CD4-positive, alpha-beta T cell treated with Interleukin-6 at 100 ng/mL for 8 hours (primary cell): ENCODE data around the gene BBS1.

ENCODE experiments used
- DNase-seq: peaks from one replicate; pipeline ENCODE4 v3.0.0-alpha.2; 2020; ENCODE audit warnings: mixed read lengths, low spot score

BBS1 gene

DNA sequence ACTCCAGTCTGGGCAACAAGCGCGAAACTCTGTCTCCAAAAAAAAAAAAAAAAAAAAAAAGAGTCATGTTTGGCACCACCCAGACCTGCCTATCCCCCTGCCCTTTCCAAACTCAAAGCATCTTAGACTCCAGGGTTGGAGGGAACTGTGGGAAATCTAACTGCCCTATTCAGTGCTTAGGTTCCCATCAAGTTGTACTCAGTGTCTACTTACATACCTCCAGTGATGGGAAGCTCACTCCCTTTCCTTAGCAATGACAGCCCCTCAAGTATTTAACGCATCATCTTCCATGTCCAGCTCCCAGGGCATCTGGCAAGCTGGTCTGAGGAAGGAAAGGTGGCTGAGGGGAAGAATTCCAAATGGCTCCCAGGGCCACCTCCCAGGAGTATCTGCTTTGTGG lies 39.3 kb downstream of the BBS1 start:
- DNase-seq = no peak

DNA sequence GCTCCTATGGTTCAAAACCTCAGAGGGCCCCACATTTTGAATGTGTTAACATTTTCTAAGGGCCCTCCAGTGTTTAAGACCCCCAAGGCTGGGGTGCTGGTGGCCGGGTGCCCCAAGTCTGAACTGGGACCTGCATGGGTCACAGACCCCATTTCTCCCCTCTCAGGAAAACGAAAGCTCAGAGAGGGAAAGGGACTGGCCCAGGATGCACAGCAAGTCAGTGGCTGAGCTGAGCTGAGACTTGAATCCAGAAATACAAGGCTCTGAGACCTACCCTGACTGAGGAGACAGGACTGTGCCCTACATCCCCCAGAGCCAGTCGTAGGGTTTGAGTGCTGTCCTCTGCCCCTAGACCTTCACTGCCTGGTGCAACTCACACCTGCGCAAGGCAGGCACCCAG lies 40.5 kb downstream of the BBS1 start:
- no peak for DNase-seq

DNA sequence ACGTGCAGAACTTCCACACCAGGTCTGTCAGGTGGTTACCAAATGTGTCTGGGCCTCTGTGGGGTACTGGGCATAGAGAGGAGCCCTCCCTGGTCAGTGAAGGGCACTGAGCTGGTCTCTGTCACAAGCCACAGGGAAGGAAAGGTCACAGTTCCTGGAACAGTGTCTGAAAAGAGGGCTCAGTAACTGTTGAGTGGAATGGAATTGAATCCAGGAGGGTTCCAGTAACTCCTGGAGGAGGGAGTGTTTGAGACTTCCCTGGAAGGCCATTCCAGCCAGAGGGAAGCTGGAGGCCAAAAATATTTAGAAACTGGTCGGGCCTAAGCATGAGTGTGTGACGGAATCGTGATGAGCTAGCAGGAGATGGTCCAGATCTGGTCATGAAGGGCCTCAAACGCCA lies 44.2 kb downstream of the BBS1 start:
- no peak for DNase-seq

DNA sequence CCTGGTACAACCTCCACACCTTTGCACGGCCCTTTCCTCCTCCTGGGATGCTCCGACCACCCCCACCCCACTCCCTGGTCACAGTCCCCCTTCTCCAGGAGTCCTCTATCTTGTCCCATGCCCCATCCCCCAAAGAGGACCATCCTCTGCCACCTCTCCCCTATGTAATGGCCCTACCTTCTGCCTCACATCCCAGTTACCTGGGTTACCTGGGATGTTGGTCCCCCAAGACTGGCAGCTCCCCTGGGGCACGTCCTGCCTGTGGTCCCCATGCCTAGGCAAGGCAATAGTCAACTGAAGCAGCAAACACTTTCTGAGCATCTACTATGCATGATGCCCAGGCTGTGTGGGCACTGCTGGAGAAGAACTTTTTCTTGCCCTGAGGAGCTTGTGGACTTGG lies 45.0 kb downstream of the BBS1 start:
- no peak for DNase-seq

DNA sequence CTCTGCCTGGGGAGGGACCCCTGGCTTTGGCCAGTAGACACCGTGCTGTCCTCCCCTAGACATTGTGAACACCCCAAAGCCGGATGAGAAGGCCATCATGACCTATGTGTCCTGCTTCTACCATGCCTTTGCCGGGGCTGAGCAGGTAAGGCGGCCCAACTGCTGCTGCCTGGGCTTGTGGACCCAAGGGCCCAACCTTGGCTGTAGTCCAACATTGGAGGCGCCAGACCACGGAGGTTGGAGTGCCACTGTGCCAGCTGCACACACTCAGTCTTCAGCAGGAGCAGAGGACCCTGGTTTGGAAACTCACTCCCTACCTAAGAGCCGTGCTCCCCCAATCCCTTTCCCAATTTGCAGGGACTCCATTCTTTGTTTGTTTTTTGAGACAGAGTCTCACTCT lies 45.7 kb downstream of the BBS1 start:
- no peak for DNase-seq

DNA sequence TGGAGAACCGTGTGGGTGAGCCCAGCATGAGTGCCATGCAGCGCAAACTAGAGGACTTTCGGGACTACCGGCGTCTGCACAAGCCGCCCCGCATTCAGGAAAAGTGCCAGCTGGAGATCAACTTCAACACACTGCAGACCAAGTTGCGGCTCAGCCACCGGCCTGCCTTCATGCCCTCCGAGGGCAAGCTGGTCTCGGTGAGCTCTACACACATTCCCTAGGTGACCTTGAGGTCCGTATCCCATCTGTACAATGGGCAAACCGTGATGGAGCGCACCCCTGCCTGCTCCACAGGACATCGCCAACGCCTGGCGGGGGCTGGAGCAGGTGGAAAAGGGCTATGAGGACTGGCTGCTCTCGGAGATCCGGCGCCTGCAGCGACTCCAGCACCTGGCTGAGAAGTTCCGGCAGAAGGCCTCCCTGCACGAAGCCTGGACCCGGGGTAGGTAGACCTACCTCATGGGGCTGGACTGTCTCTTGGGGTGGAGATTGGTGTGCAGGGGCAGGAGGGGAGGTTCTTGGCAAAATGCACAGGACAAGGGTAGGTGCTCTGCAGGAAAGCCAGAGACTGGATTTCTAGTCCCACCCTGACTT lies 47.4 kb downstream of the BBS1 start:
- no peak for DNase-seq

DNA sequence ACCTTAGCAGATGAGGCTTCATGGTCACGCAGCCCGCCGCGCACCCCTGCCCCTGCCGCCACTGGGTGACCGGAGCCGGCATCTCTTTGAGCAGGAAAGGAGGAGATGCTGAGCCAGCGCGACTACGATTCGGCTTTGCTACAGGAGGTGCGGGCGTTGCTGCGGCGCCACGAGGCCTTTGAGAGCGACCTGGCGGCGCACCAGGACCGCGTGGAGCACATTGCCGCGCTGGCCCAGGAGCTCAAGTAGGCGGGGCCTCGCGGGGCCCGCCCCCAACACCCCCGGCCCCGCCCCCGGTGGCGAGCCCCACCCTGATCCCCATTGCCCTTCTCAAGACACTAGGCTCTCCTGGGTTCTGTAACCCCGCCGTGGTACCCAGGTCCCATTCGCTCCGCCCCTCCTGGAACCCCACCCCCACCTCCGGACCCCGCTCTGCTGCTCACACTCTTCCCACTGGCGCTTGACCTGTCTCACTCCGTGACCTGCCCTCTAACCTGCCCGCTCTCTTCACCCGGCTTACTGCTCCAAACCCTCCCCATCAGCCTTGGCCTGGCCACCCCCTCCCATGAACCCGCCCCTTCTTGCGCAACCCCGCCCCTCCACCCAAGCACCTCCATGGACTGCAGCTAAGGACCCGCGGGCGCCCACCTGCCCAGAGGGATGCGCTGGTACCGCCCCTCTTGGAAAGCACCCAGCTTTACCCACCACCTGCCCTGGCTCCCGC lies 48.9 kb downstream of the BBS1 start:
- no peak for DNase-seq

DNA sequence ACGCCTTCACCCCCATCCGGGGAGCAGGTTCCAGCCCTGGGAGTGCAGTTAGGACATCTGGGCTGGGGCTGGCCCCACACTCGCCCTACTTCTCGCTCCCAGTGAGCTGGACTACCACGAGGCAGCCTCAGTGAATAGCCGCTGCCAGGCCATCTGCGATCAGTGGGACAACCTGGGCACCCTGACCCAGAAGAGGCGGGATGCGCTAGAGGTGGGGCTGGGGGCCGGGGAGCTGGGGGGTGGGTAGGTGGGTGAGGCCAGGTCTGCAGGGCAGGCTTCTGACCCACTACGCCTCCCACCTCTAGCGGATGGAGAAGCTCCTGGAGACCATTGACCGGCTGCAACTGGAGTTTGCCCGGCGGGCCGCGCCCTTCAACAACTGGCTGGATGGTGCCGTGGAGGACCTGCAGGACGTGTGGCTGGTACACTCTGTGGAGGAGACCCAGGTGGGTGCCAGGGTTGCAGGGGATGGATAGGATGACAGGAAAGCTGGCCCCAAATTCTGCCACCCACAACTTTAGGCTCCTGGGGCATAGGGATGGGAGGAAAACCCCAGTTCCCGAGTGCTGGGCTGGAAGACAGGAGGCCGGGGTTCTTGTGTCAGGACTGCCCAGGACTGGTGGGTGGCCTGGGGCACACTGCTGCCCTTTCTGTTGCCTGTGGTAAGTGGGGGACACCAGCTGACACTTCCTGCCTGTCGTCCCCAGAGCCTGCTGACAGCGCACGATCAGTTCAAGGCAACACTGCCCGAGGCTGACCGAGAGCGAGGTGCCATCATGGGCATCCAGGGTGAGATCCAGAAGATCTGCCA lies 49.6 kb downstream of the BBS1 start:
- DNase-seq = no peak

DNA sequence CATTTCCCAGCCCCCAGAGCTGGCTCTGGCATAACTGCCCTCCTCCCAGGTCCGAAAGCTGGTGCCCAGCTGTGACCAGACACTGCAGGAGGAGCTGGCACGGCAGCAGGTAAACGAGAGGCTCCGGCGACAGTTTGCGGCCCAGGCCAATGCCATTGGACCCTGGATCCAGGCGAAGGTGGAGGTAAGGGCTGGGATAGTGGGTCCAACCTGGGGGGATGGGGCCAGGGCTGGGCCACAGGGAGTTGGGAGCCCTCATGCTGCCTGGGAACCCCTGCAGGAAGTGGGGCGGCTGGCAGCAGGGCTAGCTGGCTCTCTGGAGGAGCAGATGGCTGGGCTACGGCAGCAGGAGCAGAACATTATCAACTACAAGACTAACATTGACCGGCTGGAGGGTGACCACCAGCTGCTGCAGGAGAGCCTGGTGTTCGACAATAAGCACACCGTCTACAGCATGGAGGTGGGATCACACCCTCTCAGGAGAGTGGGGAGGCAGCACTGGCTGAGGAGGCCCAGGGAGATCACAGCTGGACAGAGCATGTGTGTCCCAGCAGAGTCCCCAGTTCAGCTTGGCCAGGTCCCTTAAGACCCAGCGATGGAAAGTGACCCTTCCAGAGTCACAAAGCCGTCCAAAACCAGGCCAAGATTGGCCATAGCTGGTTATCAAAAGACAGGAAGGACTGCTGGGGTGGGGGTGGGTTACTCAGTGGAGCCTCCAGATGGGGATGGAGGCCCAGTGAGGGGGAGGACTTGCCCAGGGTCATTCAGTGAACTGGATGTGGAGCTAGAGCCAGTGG lies 50.9 kb downstream of the BBS1 start:
- no peak for DNase-seq

DNA sequence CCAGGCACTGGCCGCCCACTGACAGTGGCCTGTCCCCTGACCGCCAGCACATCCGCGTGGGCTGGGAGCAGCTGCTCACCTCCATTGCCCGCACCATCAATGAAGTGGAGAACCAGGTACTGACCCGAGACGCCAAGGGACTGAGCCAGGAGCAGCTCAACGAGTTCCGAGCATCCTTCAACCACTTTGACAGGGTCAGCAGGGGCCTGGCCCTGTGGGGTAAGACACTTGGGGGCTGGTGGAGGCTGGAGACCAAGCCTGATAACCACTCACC lies 51.5 kb downstream of the BBS1 start:
- DNase-seq = no peak

DNA sequence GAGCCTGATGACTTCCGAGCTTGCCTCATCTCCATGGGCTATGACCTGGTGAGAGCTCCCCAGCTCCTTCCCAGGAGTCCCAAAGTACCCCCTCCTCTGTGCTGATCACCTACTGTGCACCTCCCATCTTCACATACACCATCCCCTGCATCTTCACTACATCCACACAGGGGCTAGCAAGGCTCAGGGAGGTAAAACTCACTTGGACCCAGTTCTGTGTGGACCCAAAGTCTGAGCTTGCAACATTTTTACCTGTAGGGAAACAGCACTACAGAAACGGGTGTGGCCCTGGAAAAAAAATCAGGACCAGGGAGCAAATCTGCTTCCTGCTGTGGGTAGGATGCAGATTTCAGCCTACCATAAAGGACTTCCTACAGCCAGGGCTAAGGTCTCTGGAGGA lies 51.8 kb downstream of the BBS1 start:
- no peak for DNase-seq

DNA sequence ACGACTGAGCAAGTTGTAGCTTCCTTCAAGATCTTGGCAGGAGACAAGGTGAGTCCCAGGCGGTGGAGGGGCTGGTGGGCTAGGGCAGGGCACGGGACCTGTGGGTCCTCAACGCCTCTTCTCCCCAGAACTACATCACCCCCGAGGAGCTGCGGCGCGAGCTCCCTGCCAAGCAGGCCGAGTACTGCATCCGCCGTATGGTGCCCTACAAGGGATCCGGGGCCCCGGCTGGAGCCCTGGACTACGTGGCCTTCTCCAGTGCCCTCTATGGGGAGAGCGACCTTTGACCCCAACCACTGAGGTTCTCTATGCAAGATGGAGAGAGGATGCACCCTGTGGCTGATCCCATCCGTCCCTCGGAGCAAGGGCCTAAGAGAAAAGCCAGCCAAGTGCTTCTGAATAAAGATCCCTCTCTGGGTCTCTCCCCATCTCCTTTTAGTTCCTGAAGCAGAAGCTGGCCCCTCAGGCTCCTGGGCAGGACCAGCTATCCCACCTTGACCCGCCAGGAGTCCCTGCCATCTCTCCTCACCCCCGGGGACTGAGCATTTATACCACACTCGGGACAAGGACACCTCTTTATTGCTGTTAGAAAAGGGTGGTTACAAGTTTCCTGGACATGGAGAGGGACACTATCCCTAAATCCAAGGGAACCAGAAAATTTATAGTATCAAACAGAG lies 52.6 kb downstream of the BBS1 start:
- no peak for DNase-seq

DNA sequence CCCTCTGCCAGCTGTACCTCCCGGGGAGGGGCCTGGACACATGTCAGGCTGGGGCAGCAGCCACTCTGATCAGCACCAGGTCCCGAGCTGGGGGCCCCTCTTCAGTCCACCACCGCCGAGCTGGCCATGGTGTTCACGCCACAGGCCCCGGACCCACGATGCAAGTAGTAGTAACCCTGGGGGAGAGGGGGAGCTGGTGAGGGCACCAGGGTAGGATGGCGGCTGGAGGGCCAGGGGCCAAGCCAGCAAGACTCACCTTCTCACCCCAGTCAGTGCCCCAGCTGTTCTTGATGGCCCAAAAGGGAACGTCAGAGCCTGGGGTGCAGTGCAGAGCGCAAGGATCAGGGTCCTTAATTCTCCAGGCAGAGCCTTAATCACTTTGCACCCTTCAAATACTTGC lies 53.4 kb downstream of the BBS1 start:
- DNase-seq = no peak

DNA sequence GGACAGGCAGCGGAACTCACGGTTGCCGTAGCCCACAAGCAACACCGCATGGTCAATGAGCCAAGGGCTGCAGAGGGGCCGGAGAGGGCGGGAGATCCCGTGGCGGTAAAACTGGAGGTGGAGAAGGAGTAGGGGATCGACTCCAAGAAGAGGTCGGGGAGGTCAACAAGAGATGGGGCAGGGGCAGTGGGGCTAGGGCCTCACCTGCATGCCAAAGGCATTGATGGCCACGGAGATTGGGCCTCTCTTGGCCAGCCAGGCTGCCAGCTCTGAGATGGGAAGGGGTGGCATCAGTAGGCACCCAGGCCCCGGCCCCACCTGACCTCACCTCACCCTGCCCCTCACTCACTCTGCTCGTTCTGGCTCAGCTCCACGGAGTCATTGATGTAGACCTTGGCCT lies 54.1 kb downstream of the BBS1 start:
- DNase-seq = no peak

DNA sequence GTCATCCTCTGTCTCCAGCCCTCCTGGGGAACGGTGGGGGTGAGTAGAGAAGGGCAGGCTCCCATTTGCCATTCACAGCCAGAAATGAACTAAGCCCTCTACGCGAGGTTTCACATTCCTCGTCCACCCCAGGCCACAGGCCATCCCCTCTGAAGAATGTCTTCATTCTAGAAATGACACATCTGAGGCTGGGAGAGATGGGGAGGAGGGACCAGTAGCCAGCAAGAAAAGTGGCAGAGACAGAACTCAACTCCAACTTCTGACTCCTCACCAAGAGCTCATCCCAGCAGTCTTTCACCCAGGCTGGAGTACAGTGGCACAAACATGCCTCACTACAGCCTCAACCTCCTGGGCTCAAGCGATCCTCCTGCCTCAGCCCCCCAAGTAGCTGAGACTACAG lies 54.5 kb downstream of the BBS1 start:
- no peak for DNase-seq

DNA sequence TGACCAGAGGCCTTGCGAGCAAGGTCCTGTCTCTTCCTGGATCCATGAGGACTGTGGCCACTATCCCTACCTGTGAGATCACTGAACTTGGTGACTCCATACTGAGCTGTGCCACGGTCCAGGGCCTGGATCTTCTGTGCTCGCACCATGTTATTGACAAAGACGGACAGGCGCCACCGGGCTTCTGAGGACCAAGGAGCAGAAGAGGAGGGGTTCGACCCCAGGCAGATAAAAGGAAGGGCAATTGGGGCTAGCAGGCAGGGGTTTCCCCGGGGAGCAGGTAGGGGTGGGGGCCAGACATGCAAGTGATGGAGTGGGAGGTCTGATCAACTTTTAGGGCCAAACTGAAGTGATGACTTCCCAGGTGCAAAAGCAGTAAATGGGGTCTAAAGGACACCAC lies 55.8 kb downstream of the BBS1 start:
- DNase-seq = no peak

DNA sequence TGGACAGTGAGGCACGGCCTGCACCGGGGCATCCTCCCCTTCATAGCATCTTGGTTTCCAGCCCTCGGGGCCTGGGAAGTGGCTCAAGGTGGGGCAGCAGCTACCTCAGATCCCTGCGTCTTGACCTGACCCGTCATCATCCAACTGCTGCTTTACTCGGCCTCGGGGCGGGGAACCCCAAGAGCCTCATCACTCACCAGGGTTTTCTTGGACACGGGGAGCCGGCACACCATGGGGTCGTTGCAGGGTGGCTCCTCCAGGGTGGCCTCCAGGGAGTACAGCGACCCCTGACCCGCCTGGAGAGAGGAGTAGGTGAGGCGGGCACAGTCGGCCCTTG lies 57.3 kb downstream of the BBS1 start:
- DNase-seq = no peak

DNA sequence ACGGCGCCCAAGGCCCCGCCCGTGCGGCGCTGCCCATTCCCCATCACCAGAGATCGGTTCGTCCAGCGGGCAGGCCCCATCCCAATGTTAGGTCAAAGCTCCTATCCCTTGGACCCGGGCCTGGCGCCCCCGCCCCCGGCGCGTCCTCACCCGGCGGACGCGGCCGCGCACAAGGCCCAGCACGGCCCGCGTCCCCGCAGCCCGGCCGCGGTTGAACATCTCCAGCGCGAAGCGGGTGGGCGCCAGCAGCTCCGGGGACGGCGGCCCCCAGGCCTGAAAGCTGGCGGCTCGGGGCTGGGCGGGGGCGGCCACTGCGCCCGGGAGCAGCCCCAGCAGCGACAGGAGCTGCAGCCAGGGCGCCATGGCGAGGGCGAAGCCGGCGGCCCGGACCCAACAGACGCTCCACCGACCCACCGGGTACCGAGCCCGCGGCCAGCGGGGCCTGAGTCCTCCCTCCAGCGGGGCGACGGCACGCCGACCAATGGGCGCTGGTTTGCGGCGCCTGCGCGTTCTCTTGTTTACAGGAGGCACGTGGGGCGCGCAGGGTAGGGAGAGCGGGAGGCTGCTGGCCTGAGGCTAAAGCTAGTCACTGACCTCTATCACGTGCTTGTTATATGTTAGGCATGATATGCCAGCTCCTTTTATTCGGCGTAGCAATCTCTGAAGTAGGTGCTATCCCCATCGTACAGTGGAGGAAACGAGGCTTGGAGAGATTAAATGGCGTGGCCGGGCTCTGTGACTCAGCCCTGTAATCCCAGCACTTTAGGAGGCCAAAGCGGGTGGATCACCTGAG lies 57.9 kb downstream of the BBS1 start, which contains the start of gene CTSF:
Gene CTSF, minus strand, starts transcription at position 483 of the 793 bp plus-strand sequence. Its CDS starts 120 bp downstream, at position 363.
- peak; percentile 71 for DNase-seq

DNA sequence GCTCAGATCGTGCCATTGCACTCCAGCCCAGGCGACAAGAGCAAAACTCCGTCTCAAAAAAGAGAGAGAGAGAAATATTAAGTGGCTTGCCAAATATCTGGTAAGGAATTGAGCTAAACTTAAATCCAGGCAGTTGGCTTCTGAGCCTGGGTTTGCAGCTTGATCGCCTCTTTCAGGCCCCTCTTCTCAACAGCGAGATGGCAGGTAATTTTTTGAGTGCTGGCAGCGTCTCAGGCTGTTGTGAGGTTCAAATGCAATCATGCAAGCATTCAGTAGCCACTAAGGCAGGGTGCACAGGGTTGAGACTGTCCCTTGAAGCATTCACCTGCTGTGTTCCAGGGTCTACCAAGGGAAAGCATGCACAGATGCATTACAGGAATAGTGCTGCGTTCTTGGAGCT lies 58.6 kb downstream of the BBS1 start:
- DNase-seq = no peak

DNA sequence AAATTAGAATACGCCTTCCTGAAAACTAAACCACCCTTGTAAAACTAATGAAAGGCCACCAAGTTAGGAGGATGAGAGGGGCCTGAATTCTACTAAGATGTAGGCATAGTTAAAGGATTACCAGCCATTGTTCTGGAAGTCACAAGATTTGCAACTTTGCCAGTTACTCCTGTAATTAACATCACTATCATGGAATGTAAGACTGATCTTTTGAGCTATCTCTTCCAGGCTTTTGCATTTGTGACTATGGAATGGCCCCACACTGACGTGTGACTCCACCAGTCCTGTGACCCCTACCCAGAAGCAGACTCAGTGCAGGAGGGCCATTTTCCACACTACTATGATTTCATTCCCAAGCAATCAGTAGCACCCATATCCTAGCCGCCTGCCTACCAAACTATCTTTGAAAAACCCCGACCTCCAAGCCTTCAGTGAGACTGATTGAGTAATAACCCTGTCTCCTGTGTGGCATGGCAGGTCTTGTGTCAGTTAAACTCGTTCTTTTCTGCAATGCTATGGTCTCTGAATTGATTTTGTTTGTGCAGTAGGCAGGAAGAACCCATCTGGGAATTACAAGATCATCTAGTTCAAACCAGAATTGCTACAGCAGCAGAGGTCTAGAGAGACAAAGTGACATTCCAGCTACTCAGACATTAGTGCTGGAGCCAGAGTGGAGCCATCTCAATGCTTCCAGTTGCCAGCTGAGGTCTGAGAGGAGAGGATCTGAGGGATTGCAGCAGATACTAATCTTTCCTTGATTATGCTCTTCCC lies 59.8 kb downstream of the BBS1 start:
- DNase-seq = no peak

DNA sequence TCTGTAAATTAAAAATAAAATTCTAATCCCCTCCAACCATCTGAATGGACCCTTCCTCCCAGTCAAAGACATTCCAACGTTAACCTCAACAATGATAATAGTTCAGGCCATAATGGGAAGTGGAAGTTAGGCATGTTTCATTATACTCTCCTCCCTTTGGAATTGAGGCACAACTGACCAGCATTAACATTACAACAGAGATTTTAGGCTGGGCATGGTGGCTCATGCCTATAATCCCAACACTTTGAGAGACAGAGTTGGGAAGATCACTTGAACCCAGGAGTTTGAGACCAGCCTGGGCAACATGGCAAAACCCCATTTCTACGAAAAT lies 60.4 kb downstream of the BBS1 start:
- no peak for DNase-seq
